SK-N-SH (cell line): ENCODE measurements around the gene GRK5. TPM values are rescaled to one million over a fixed set of nuclear protein-coding genes. Genes with fewer than 3 reads are reported as not detected.

ENCODE experiments used
- CTCF ChIA-PET: fragments of 300-600, 350-600 bp; formaldehyde crosslinking; extraction: SDS; loops from one replicate; lab custom pipeline; 2021; lab: Yijun Ruan, JAX
- POLR2A ChIA-PET: fragments of 350-600 bp; sonication (Branson Sonifier 250); formaldehyde crosslinking; extraction: SDS; loops from one replicate; lab custom pipeline; 2020; ENCODE audit warnings: antibody characterized with exemption, inconsistent platforms; lab: Yijun Ruan, JAX
- DNase-seq: peaks from one replicate; pipeline ENCODE4 v3.0.0; 2012
- H2AFZ ChIP-seq: fragments of 200-600 bp; sonication (generic); 2 replicates; pipeline ENCODE4 v1.8.1; 2016; ENCODE audit warnings: antibody characterized with exemption, mild to moderate bottlenecking, low read depth
- H3F3A ChIP-seq: fragments of 200-600 bp; sonication (generic); replicated peaks from 2 replicates; pipeline ENCODE3; 2016; ENCODE audit warnings: antibody characterized with exemption, mild to moderate bottlenecking; ENCODE audit not compliant: insufficient read depth
- H3K27ac ChIP-seq, 2 experiments: fragments of 200-500 bp in 1 of 2; fragments of 200-600 bp in 1 of 2; sonication (Bioruptor generic) in 1 of 2; sonication (generic), shearing (Covaris generic) in 1 of 2; 2 replicates each; pipeline versions ENCODE4 v1.5.1 to v1.6.1; 2014 to 2016; ENCODE audit warnings: low read depth in 2 of 2, inconsistent platforms in 1 of 2, low read length in 1 of 2, mild to moderate bottlenecking in 1 of 2, mixed read lengths in 1 of 2
- H3K27me3 ChIP-seq: fragments of 200-600 bp; sonication (generic), shearing (Covaris generic); 2 replicates; pipeline ENCODE4 v1.6.1; 2016; ENCODE audit warnings: mixed run types; ENCODE audit not compliant: insufficient read depth
- H3K36me3 ChIP-seq, 2 experiments: fragments of 200-500 bp in 1 of 2; fragments of 200-600 bp in 1 of 2; sonication (Bioruptor generic) in 1 of 2; sonication (generic) in 1 of 2; replicated peaks in 1 of 2; 2 replicates each; pipeline versions ENCODE3 to v1.5.1; 2014 to 2016; ENCODE audit warnings: low read length in 1 of 2, mild to moderate bottlenecking in 1 of 2; ENCODE audit not compliant: insufficient read depth in 2 of 2, control insufficient read depth in 1 of 2
- H3K4me1 ChIP-seq, 2 experiments: fragments of 200-500 bp in 1 of 2; fragments of 200-600 bp in 1 of 2; sonication (Bioruptor generic) in 1 of 2; sonication (generic), shearing (Covaris generic) in 1 of 2; 2 replicates each; pipeline versions ENCODE4 v1.5.1 to v1.6.1; 2014 to 2016; ENCODE audit warnings: low read depth in 1 of 2, low read length in 1 of 2, mixed run types in 1 of 2; ENCODE audit not compliant: insufficient read depth in 2 of 2, control insufficient read depth in 1 of 2
- H3K4me2 ChIP-seq: fragments of 200-600 bp; sonication (generic), shearing (Covaris generic); 2 replicates; pipeline ENCODE4 v1.6.1; 2017; ENCODE audit warnings: mixed run types
- H3K4me3 ChIP-seq, 2 experiments: fragments of 200-500 bp in 1 of 2; fragments of 200-600 bp in 1 of 2; sonication (Bioruptor generic) in 1 of 2; sonication (generic), shearing (Covaris generic) in 1 of 2; 2 replicates each; pipeline versions ENCODE4 v1.5.1 to v1.8.1; 2014 to 2016; ENCODE audit warnings: low read depth in 2 of 2, inconsistent platforms in 1 of 2, low read length in 1 of 2, mild to moderate bottlenecking in 1 of 2, mixed read lengths in 1 of 2, moderate library complexity in 1 of 2
- H3K79me2 ChIP-seq: fragments of 200-600 bp; sonication (generic); 2 replicates; pipeline ENCODE4 v1.8.1; 2017; ENCODE audit warnings: mild to moderate bottlenecking; ENCODE audit not compliant: insufficient read depth
- H3K9ac ChIP-seq: fragments of 200-600 bp; sonication (generic); 2 replicates; pipeline ENCODE4 v1.6.1; 2017; ENCODE audit warnings: mixed run types
- H3K9me2 ChIP-seq: fragments of 200-600 bp; sonication (generic); 2 replicates; pipeline ENCODE4 v1.6.1; 2017; ENCODE audit warnings: mixed run types
- H3K9me3 ChIP-seq: fragments of 200-600 bp; sonication (generic); 2 replicates; pipeline ENCODE4 v1.6.1; 2017; ENCODE audit warnings: mixed run types, mild to moderate bottlenecking, moderate library complexity
- H4K20me1 ChIP-seq: fragments of 200-600 bp; sonication (generic); 2 replicates; pipeline ENCODE4 v1.6.1; 2017; ENCODE audit warnings: mild to moderate bottlenecking, mixed run types; ENCODE audit not compliant: insufficient read depth
- EP300 ChIP-seq, 2 experiments: IDR thresholded peaks; 2 replicates each; pipeline versions ENCODE4 v1.4.0 to v1.6.1; 2012; ENCODE audit warnings: borderline replicate concordance in 1 of 2, low read depth in 1 of 2, low read length in 1 of 2
- EZH2phosphoT487 ChIP-seq: fragments of 200-600 bp; sonication (generic); IDR thresholded peaks from 2 replicates; pipeline ENCODE4 v1.6.1; 2017; ENCODE audit warnings: low read depth, mixed run types, mild to moderate bottlenecking, antibody characterized with exemption, moderate library complexity, borderline replicate concordance
- FOXJ3 ChIP-seq: sonication (generic); formaldehyde crosslinking; IDR thresholded peaks from 2 replicates; pipeline ENCODE4 v1.5.1; 2020; ENCODE audit warnings: mild to moderate bottlenecking, missing genetic modification reagents
- JUND ChIP-seq: IDR thresholded peaks from 2 replicates; pipeline ENCODE4 v1.4.0; 2012
- MEF2A ChIP-seq: IDR thresholded peaks from 2 replicates; pipeline ENCODE4 v1.4.0; 2012; ENCODE audit warnings: low read depth, borderline replicate concordance
- NFIC ChIP-seq: IDR thresholded peaks from 2 replicates; pipeline ENCODE4 v1.4.0; 2012; ENCODE audit warnings: borderline replicate concordance
- NRF1 ChIP-seq: IDR thresholded peaks from 2 replicates; pipeline ENCODE4 v1.6.1; 2012; ENCODE audit warnings: low read depth, mild to moderate bottlenecking, low read length
- POLR2AphosphoS5 ChIP-seq: IDR thresholded peaks from 2 replicates; pipeline ENCODE4 v1.6.1; 2012; ENCODE audit warnings: low read depth, low read length
- RCOR1 ChIP-seq: fragments of 150-350 bp; IDR thresholded peaks from 2 replicates; pipeline ENCODE4 v1.6.1; 2017; ENCODE audit warnings: antibody characterized with exemption, low read length
- RFX5 ChIP-seq: IDR thresholded peaks from 2 replicates; pipeline ENCODE4 v1.6.1; 2012; ENCODE audit warnings: mild to moderate bottlenecking, improper control_type of control experiment, low read length
- RXRA ChIP-seq: IDR thresholded peaks from 2 replicates; pipeline ENCODE4 v1.4.0; 2012; ENCODE audit warnings: low read depth, mild to moderate bottlenecking, borderline replicate concordance
- SMC3 ChIP-seq: IDR thresholded peaks from 2 replicates; pipeline ENCODE4 v1.6.1; 2012; ENCODE audit warnings: low read depth, low read length, improper control_type of control experiment
- TCF12 ChIP-seq: IDR thresholded peaks from 2 replicates; pipeline ENCODE4 v1.4.0; 2012
- WGBS: methylation state at CpG from one replicate; pipeline ENCODE4 v1.1.6; 2017; ENCODE audit warnings: low lambda C conversion rate; 5-methylcytosine and 5-hydroxymethylcytosine counted together
- polyA plus RNA-seq, 3 experiments: library from polyadenylated mRNA; depleted of rRNA; stranded (reverse); fragments of >200 nt; gene quantifications; 2 replicates each; pipeline ENCODE4 v1.2.3, GENCODE V29; 2012
- TF ChIP-seq, protein P1 (sequence below): IDR thresholded peaks from 2 replicates; pipeline ENCODE4 v1.4.0; 2012; ENCODE audit warnings: low read depth

GRK5 gene
- polyA plus RNA-seq, 1 of the 3 experiments (the other 2 are of a cell fraction), result 12.1 TPM

DNA sequence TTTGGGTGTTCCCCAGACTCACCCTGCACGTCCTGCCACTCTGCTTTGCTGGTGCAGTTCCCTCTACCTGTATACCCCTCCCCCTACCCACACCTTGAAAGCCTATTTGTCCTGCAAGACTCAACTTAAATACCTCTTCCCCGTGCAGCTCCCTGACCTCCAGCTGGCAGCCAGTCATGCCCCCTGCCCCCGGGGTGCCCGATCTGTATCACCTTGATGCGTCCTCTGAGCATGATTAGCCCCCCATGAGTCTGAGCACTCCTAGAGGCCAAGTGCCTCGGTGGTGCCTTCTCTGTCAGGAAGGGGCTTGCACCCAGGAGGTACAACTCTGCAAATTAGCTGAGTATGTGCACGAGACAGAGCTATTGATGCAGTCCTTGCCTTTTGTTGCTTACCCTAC is 240.1 kb downstream of the GRK5 start:
- CTCF ChIA-PET, result interaction anchor here (1.6 to 19.8 kb wide), 2 partner anchors 43 to 243 kb away, joined by 3 to 505 read pairs; partner anchors contain the start of gene GRK5

DNA sequence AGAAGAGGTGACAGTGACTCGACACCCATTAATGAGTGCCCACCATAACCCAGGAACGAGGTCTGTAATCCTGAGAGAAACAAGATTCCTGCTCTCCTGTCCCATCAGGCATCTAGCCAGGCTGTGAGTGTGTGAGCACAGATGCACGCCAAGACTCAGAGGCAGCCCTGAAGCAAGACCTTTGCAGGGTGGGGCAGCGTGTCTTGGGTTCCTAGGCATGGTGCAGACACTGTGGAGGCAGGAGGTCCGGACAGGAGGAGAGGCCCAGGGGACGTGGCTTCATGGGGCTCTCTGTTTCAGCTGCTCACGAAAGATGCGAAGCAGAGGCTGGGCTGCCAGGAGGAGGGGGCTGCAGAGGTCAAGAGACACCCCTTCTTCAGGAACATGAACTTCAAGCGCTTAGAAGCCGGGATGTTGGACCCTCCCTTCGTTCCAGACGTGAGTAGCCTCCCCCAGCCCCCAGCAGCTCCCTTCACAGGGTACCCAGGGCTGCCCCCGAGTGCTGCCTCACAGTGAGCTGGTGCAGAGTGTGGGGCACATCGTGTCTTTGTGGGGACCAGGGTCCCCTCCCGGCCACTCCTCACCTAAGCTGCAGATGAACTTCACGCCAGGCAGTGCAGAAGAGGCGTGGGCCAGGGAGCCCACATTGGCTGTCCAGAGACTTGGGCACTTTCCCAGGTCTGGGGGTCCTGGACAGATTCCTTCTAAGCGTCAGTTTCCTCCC is 240.6 kb downstream of the GRK5 start:
- no peaks in the 10 kb centered on the region for H3F3A ChIP-seq

More for the DNA sequence above, 240.1 kb downstream of the GRK5 start:
- POLR2A ChIA-PET, result no interaction called here
- Histone ChIP-seq H3K4me2 (no peak overlapping the region), H3K27ac (no peak overlapping the region), H3F3A (no peaks in the 10 kb centered on the region), H3K9me2 (no peaks in the 10 kb centered on the region), H3K9ac (no peak overlapping the region), H4K20me1 (no peaks in the 10 kb centered on the region), H2AFZ (no peak overlapping the region), H3K9me3 (no peaks in the 10 kb centered on the region), H3K27me3 (no peaks in the 10 kb centered on the region), H3K79me2 (no peaks in the 10 kb centered on the region), H3K4me3 (no peak overlapping the region), H3K4me1 (peaks cover 3 to 10% of the 10 kb centered on the region in 2 experiments; a peak in 2 of 4 replicates), H3K36me3 (peaks cover 0 to 6% of the 10 kb centered on the region in 2 experiments)
- no peak for DNase-seq
- TF ChIP-seq POLR2AphosphoS5 (no peak), TCF12 (no peak), JUND (no peak), RFX5 (no peak), NFIC (no peak), RCOR1 (no peak), FOXJ3 (CRISPR knock-in tag) (no peak), EZH2phosphoT487 (no peak), EP300 (IDR thresholded peaks at IDR 0.05; ENCODE audit: borderline replicate concordance in 1 of 2, low read depth in 1 of 2, low read length in 1 of 2) (no peak), RXRA (no peak), MEF2A (no peak), NRF1 (no peak)
- TF ChIP-seq, protein P1, sequence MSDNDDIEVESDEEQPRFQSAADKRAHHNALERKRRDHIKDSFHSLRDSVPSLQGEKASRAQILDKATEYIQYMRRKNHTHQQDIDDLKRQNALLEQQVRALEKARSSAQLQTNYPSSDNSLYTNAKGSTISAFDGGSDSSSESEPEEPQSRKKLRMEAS, result no peak
- 87% methylated on average over 7 of the region's 7 CpGs for WGBS

More for the DNA sequence above, 240.6 kb downstream of the GRK5 start:
- Histone ChIP-seq H3K4me1 (peaks cover 3 to 10% of the 10 kb centered on the region in 2 experiments; a peak in 2 of 4 replicates), H3K36me3 (peaks cover 0 to 6% of the 10 kb centered on the region in 2 experiments), H3K79me2 (no peaks in the 10 kb centered on the region), H2AFZ (no peak overlapping the region), H3K9ac (no peak overlapping the region), H3K27me3 (no peaks in the 10 kb centered on the region), H3K27ac (no peak overlapping the region), H4K20me1 (no peaks in the 10 kb centered on the region), H3K9me2 (no peaks in the 10 kb centered on the region), H3K9me3 (no peaks in the 10 kb centered on the region), H3K4me2 (no peak overlapping the region), H3K4me3 (no peak overlapping the region)
- 93% methylated on average over 10 of the region's 18 CpGs for WGBS
- no peak for TF ChIP-seq SMC3
- no peak for DNase-seq
- POLR2A ChIA-PET, result no interaction called here
- CTCF ChIA-PET, result interaction anchor here (1.1 to 19.8 kb wide), 4 partner anchors 9 to 243 kb away, joined by 3 to 505 read pairs (median 4); partner anchors contain the start of gene GRK5
